Measurements from ENCODE around the gene KIF22. TPM values are rescaled to one million over a fixed set of nuclear protein-coding genes. Genes with fewer than 3 reads are reported as not detected.
"Not testable (repeated sequence)": the region's sequence is repeated elsewhere in the genome, so short reads cannot be mapped to it uniquely, and the experiment has no call there.

Gene KIF22
- total RNA-seq: 10 to 100 TPM; 19.0 to 53.8 (median 41.6) TPM
- 89.6 TPM for polyA plus RNA-seq
- long read RNA-seq, donor 1, transcript KIF22-201 (14 exons, 2,113 nt): major isoform, 23 of 51 reads
- long read RNA-seq, donor 1, partial matches to known transcripts: 24 of 51 reads
- long read RNA-seq, donor 1, other reads (novel, unspliced or antisense): 4 of 51 reads
- long read RNA-seq, donor 2, transcript KIF22-201 (14 exons, 2,113 nt): major isoform, 13 of 116 reads
- long read RNA-seq, donor 2, partial matches to known transcripts: 102 of 116 reads
- long read RNA-seq, donor 2, other reads (novel, unspliced or antisense): 1 of 116 reads
- long read RNA-seq, donor 3, transcript KIF22-201 (14 exons, 2,113 nt): major isoform, 52 of 70 reads
- long read RNA-seq, donor 3, partial matches to known transcripts: 10 of 70 reads
- long read RNA-seq, donor 3, other reads (novel, unspliced or antisense): 8 of 70 reads
- long read RNA-seq, donor 4, transcript KIF22-201 (14 exons, 2,113 nt): major isoform, 14 of 112 reads
- long read RNA-seq, donor 4, partial matches to known transcripts: 92 of 112 reads
- long read RNA-seq, donor 4, other reads (novel, unspliced or antisense): 6 of 112 reads

DNA sequence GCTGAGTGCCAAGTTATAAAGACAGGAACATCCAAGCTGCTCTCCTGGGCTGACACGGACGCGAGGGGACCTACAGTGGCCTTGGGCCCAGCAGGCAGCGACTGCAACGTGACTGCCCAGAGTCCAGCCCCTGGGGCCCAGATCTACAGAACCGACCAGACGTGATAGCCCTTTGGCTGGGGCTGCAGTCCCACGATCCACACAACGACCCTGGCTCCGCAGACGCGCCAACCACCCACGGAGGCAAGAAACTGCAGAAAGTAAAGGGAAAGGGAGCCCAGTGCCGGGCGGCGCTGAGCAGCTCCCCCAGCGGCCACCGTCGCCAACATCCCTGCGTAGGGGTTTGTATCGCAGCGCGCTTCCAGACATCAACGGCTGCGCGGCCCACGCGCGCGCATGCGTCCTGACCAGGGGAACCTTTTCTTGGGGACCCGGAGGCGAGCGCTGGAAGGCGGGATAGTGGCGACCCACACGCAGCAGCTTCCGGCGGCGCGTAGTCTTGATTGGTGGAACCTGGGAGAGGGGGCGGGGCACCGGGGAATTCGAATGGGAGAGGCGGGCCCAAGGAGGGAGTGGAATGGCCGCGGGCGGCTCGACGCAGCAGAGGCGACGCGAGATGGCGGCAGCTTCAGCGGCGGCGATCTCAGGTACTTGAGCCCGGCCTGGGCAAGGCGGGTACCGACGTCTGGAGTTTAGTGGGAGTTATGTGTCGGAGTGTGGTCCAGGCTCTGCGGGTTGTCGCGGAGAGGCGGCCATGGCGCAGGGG is at the start of gene KIF22:
Gene KIF22 (plus strand): TSS at position 569 of the 766 bp plus-strand sequence. CDS start 9 bp downstream, at position 578.
- H3K9me3 ChIP-seq (ENCODE audit: control insufficient read depth, low read length): no peaks in the 10 kb centered on the region
- DNase-seq (peak; percentile 100), ATAC-seq (peak; percentile 99)
- H3K4me3 ChIP-seq (ENCODE audit: low read length): peak within 1 kb of the TSS; percentile 57
- no peaks in the 10 kb centered on the region for H3K27me3 ChIP-seq (ENCODE audit: control insufficient read depth, insufficient read depth)
- H3K27ac ChIP-seq (ENCODE audit: low read length): peak within 1 kb of the TSS; percentile 69
- H3K4me1 ChIP-seq (ENCODE audit: control insufficient read depth, insufficient read depth, low read length): no peaks in the 10 kb centered on the region
- intact Hi-C loops (cut with DNase I): loop anchor here in 1 of 4 donors (2.0 kb wide), 1 partner anchor 20 kb away; no protein-coding TSS in a partner anchor
- WGBS: under 1% methylated on average over 67 of the region's 67 CpGs

- ATAC-seq: no peak
- H3K4me3 ChIP-seq (ENCODE audit: low read length): no peak overlapping the region
- WGBS: 84% methylated on average over 7 of the region's 7 CpGs
- intact Hi-C loops (cut with DNase I): no loop called here
- no peaks in the 10 kb centered on the region for H3K9me3 ChIP-seq (ENCODE audit: control insufficient read depth, low read length)
- H3K4me1 ChIP-seq (ENCODE audit: control insufficient read depth, insufficient read depth, low read length): no peaks in the 10 kb centered on the region
- no peak overlapping the region for H3K27ac ChIP-seq (ENCODE audit: low read length)
- peak in 1 of 3 donors; percentile 7 for DNase-seq
- H3K27me3 ChIP-seq (ENCODE audit: control insufficient read depth, insufficient read depth): no peaks in the 10 kb centered on the region
Observed at GRCh38 chr16:29742683-29743275, 47.8 kb upstream of the KIF22 start.

- Histone ChIP-seq H3K27ac (ENCODE audit: low read length) (no peak overlapping the region), H3K27me3 (ENCODE audit: control insufficient read depth, insufficient read depth) (no peaks in the 10 kb centered on the region), H3K4me1 (ENCODE audit: control insufficient read depth, insufficient read depth, low read length) (no peaks in the 10 kb centered on the region), H3K4me3 (ENCODE audit: low read length) (no peak overlapping the region), H3K9me3 (ENCODE audit: control insufficient read depth, low read length) (no peaks in the 10 kb centered on the region)
- WGBS: 80% methylated on average over 5 of the region's 5 CpGs
- DNase-seq (peak in 1 of 3 donors; percentile 14), ATAC-seq (no peak)
- intact Hi-C loops (cut with DNase I): no loop called here
Observed at GRCh38 chr16:29743475-29743826, 47.1 kb upstream of the KIF22 start.

GRCh38 chr16:29743827-29744531 is 46.6 kb upstream of the KIF22 start:
- H3K4me1 ChIP-seq (ENCODE audit: control insufficient read depth, insufficient read depth, low read length): no peaks in the 10 kb centered on the region
- intact Hi-C loops (cut with DNase I): no loop called here
- DNase-seq: peak in 1 of 3 donors; percentile 55
- 78% methylated on average over 21 of the region's 21 CpGs for WGBS
- peak in 1 of 2 donors; percentile 7 for ATAC-seq
- no peak overlapping the region for H3K27ac ChIP-seq (ENCODE audit: low read length)
- H3K9me3 ChIP-seq (ENCODE audit: control insufficient read depth, low read length): no peaks in the 10 kb centered on the region
- no peak overlapping the region for H3K4me3 ChIP-seq (ENCODE audit: low read length)
- no peaks in the 10 kb centered on the region for H3K27me3 ChIP-seq (ENCODE audit: control insufficient read depth, insufficient read depth)

- Histone ChIP-seq H3K4me3 (ENCODE audit: low read length) (no peak overlapping the region), H3K4me1 (ENCODE audit: control insufficient read depth, insufficient read depth, low read length) (no peaks in the 10 kb centered on the region), H3K27me3 (ENCODE audit: control insufficient read depth, insufficient read depth) (no peaks in the 10 kb centered on the region), H3K27ac (ENCODE audit: low read length) (no peak overlapping the region), H3K9me3 (ENCODE audit: control insufficient read depth, low read length) (no peaks in the 10 kb centered on the region)
- ATAC-seq (peak; percentile 26 to 27), DNase-seq (peak in 1 of 3 donors; percentile 40)
- intact Hi-C loops (cut with DNase I): no loop called here
- 85% methylated on average over 20 of the region's 20 CpGs for WGBS
Observed at GRCh38 chr16:29744541-29745101, 45.9 kb upstream of the KIF22 start.

DNA sequence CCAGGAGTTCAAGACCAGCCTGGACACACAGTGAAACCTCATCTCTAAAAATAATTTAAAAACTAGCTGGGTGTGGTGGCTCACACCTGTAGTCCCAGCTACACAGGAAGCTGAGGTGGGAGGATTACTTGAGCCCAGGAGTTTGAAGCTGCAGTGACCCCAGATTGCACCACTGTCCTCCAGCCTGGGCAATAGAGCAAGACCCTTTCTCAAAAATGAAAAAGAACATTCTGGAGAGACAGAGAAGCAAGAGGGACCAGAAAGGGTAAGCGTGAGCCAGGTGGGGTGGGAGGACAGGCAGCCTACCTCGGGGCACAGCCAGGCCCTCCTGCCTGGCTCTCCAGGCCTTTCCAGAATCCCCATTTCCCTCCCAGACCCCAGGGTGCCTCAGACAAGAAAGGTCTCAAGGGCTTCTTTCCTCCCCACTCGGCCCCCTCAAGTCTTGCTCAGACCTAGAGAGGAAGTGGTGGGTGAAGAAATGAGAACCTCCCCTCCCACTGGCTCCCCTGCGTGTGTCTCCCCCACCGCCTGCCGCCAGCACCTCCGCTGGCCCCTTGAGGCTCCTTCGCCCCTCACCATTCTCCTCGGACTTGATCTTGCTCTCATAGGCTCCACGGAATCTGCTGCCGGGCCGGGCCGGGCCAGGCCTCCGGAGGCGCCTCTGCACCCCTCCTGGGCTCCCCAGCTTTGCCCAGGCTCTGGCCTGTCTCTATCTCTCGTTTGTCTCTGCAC is 45.3 kb upstream of the KIF22 start:
- no peaks in the 10 kb centered on the region for H3K4me1 ChIP-seq (ENCODE audit: control insufficient read depth, insufficient read depth, low read length)
- intact Hi-C loops (cut with DNase I): no loop called here
- no peaks in the 10 kb centered on the region for H3K9me3 ChIP-seq (ENCODE audit: control insufficient read depth, low read length)
- ATAC-seq (peak; percentile 20 to 40), DNase-seq (peak in 1 of 3 donors; percentile 25)
- H3K27me3 ChIP-seq (ENCODE audit: control insufficient read depth, insufficient read depth): no peaks in the 10 kb centered on the region
- 69% methylated on average over 16 of the region's 16 CpGs for WGBS
- no peak overlapping the region for H3K27ac ChIP-seq (ENCODE audit: low read length)
- H3K4me3 ChIP-seq (ENCODE audit: low read length): no peak overlapping the region

- WGBS: 71% methylated on average over 12 of the region's 12 CpGs
- intact Hi-C loops (cut with DNase I): no loop called here
- no peaks in the 10 kb centered on the region for H3K4me1 ChIP-seq (ENCODE audit: control insufficient read depth, insufficient read depth, low read length)
- no peaks in the 10 kb centered on the region for H3K27me3 ChIP-seq (ENCODE audit: control insufficient read depth, insufficient read depth)
- H3K4me3 ChIP-seq (ENCODE audit: low read length): no peak within 1 kb of the TSS
- H3K9me3 ChIP-seq (ENCODE audit: control insufficient read depth, low read length): no peaks in the 10 kb centered on the region
- no peak within 1 kb of the TSS for H3K27ac ChIP-seq (ENCODE audit: low read length)
- DNase-seq (peak; percentile 64 to 86 (median 86)), ATAC-seq (peak; percentile 80 to 83)
Observed at GRCh38 chr16:29745853-29746345, 44.7 kb upstream of the KIF22 start, which contains the start of gene C16orf54. C16orf54 (minus strand) TSS chr16:29745990; CDS start chr16:29744951, 1,039 bp downstream.

GRCh38 chr16:29746518-29746917 is 44.0 kb upstream of the KIF22 start:
- H3K4me3 ChIP-seq (ENCODE audit: low read length); H3K27me3 ChIP-seq (ENCODE audit: control insufficient read depth, insufficient read depth); ATAC-seq; H3K9me3 ChIP-seq (ENCODE audit: control insufficient read depth, low read length); H3K4me1 ChIP-seq (ENCODE audit: control insufficient read depth, insufficient read depth, low read length); DNase-seq; H3K27ac ChIP-seq (ENCODE audit: low read length); intact Hi-C loops (cut with DNase I): not testable (repeated sequence)
- 56% methylated on average over 4 of the region's 4 CpGs for WGBS

DNA sequence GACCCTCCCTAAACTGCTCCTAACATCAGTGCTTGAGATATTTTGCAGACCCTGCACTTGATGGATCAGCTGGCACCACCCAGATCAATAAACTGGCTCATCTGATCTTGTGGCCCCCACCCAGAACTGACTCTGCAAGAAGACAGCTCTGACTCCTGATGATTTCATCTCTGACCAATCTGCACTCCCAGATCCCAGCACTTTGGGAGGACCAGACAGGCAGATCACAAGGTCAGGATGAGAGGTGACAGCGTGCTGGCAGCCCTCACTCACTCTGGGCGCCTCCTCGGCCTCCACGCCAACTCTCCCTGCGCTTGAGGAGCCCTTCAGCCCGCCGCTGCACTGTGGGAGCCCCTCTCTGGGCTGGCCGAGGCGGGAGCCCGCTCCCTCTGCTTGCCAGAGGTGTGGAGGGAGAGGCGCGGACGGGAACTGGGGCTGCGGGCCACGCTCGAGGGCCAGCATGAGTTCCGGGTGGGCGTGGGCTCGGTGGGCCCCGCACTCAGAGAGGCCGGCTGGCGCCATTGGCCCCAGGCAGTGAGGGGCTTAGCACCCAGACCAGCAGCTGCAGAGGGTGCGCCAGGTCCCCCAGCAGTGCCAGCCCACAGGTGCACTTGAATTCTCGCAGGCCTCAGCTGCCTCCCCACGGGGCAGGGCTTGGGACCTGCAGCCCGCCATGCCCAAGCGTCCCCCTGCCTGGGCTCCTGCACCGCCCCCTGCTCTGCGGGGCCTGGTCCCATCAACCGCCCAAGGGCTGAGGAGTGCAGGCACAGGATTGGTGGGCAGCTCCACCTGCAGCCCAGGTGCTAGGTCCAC is 42.4 kb upstream of the KIF22 start:
- Histone ChIP-seq H3K4me3 (ENCODE audit: low read length) (no peak overlapping the region), H3K9me3 (ENCODE audit: control insufficient read depth, low read length) (no peaks in the 10 kb centered on the region), H3K4me1 (ENCODE audit: control insufficient read depth, insufficient read depth, low read length) (no peaks in the 10 kb centered on the region), H3K27ac (ENCODE audit: low read length) (no peak overlapping the region), H3K27me3 (ENCODE audit: control insufficient read depth, insufficient read depth) (no peaks in the 10 kb centered on the region)
- intact Hi-C loops (cut with DNase I): no loop called here
- 94% methylated on average over 30 of the region's 30 CpGs for WGBS
- DNase-seq: peak in 1 of 3 donors; percentile 42
- no peak for ATAC-seq

All from right cardiac atrium (tissue), 5 donors.